D721Med (cell line): ENCODE results near the gene EPHB1.
"Not testable (repeated sequence)": the region's sequence is repeated elsewhere in the genome, so short reads cannot be mapped to it uniquely, and the experiment has no call there.

Experiments
- DNase-seq: peaks from one replicate; pipeline ENCODE4 v3.0.0; 2011; ENCODE audit warnings: low spot score; ENCODE audit not compliant: insufficient read length
- FAIRE-seq: peaks from 2 replicates; lab custom pipeline; 2011; peaks lifted over from hg19 to GRCh38; lab: Jason Lieb, UNC
- TF ChIP-seq, protein P1 (sequence below): IDR thresholded peaks from 2 replicates; pipeline ENCODE4 v1.5.1; 2012; ENCODE audit warnings: mild to moderate bottlenecking, control low read depth; ENCODE audit not compliant: insufficient read depth; ENCODE audit errors: missing control alignments

EPHB1 gene

DNA sequence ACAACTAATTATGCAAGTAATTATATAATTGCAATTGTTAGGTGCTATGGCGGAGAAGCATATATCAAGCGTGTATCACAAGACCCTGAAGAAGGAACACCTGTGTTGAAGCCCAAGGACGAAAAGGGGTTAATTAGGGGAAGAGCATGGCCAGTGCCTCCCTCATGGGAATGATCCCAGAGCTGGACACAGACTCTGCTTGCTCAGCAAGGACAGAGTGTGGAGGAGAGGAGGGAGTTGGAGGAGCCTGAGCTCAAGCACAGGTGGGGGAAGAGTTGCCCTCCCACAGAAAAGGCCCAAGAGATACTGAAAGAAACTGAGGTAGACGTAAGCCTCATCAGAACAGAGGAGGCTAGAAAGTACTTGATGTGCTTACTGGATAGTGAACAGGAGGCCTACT, 423.7 kb downstream of the EPHB1 start:
- no peak for FAIRE-seq
- no peak for DNase-seq
- TF ChIP-seq, protein P1, sequence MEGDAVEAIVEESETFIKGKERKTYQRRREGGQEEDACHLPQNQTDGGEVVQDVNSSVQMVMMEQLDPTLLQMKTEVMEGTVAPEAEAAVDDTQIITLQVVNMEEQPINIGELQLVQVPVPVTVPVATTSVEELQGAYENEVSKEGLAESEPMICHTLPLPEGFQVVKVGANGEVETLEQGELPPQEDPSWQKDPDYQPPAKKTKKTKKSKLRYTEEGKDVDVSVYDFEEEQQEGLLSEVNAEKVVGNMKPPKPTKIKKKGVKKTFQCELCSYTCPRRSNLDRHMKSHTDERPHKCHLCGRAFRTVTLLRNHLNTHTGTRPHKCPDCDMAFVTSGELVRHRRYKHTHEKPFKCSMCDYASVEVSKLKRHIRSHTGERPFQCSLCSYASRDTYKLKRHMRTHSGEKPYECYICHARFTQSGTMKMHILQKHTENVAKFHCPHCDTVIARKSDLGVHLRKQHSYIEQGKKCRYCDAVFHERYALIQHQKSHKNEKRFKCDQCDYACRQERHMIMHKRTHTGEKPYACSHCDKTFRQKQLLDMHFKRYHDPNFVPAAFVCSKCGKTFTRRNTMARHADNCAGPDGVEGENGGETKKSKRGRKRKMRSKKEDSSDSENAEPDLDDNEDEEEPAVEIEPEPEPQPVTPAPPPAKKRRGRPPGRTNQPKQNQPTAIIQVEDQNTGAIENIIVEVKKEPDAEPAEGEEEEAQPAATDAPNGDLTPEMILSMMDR, result no peak

DNA sequence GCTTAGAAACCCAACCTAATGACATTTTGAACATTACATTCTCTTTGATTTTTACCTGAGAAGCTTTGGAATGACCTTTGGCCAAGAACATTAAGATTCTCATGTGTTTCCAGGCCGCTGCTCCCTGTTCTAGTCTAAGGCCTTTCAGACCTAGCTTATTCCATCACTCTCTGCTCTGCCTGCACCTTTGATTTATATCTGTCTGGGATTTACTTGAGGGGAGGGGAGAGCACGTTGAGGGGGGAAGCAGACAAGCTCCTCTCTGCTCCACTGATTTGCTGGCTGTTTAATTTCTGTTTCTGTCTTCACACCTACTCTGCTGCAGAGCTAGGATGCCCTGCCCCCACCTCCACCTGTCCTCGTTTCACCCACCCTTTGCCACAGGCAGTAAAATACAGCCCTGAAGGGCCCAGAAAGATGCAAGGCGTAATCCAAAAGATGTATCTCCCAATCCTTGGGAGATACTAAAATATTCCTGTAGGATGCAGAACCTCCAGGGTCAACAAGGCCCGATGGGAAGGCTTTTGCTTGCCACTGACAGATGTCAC, 429.8 kb downstream of the EPHB1 start:
- TF ChIP-seq, protein P1, result no peak
- FAIRE-seq, result no peak
- no peak for DNase-seq

DNA sequence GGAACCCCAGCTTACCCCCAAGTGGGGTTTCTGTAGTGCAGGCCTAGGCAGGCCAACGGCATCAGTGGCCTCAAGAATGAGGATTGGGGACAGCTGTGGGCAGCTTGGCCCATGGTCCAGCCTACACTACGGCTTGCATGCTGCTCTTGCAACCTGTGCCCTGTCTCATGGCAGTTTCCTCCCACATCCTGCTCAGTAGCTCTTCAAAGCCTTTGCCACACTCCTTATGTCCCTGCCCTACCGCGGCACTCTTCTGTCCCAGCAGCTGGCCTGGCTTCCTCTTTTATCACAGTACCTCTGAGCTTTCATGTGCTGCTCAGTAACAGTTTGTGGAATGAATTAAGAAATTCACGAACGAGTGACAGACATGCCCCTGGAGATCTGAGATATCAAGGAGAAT, 431.0 kb downstream of the EPHB1 start:
- TF ChIP-seq, protein P1, result no peak
- DNase-seq (no peak), FAIRE-seq (no peak)

DNA sequence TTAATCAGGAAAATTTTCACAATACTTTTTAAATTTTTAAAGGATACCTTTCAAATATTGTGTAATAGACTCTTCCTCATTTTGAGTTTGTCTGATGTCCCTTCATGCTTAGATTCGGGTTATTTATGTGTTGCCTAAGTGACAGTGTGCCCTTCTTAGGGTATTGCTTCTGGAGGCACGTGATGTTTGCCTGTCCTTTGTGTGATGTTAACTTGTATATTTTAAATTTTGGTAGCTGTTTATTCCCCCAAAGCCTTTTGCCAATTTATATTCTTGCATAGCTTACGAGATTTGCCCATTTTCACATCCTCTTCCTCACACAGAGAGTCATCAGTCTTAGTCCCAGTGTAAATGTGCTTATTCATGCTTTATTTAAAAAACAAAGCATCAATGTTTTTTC, 433.1 kb downstream of the EPHB1 start:
- DNase-seq, result no peak
- TF ChIP-seq, protein P1, result no peak
- FAIRE-seq, result no peak

DNA sequence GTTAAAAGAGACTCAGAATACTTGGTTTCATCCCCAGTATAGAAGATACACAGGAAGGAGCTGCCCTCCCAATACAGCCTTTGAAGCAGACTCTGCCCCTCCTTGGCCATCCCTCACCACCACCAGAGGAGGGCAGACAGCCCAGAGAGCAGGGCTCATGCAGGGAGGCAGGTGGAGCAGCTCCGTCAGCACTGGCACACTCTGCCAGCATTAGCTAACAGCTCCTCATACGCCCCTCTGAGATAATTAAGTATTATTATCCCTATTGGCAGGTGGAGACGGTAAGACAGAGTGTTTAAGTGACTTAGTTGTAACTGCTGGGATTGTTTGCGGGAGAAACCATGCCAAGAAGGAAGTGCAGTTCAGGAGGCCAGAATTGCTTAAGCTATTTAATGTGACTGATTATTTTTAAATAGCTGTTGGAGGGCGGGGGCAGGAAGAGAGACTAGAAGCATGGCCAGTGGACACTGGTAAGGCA, 434.0 kb downstream of the EPHB1 start:
- no peak for FAIRE-seq
- TF ChIP-seq, protein P1, result peak; percentile 6
- DNase-seq, result no peak

DNA sequence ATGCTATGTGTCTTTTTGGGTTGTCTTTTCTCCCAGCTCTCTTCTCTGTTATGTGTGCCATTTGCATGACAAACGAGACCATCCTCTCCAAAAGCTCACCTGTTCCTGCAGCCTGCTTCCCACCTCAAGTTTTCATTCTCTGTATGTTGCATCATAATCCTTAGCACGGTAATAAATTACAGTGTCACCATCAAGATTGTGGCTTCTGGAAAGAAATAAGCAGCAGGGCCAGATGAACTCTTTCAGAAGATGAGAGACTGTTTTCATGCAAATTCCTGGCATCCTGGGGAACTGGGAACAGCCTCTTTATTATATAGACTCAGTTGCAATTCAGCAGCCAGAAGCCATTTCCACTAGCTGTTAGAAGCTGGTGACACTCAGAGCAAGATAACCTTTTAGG, 436.7 kb downstream of the EPHB1 start:
- TF ChIP-seq, protein P1, result no peak
- FAIRE-seq, result no peak
- DNase-seq, result no peak

DNA sequence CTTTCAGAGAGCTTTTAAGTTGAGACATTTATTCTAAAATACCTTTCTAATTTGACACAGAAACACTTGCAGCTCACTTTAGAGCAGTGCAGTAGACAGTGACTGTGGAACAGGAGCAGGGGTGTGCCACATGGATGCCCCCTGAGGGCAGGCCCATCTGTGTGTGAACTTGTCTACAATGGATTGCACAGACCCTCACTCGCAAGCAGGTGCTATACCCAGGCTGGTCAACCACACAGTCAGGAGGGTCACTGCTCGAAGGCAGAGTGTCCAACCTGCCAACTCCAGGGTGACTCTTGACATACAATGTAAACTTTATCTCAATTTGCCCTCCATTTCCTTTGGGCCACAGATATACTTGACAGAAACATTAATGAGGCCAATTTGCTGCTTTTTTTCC, 437.2 kb downstream of the EPHB1 start:
- FAIRE-seq (no peak), DNase-seq (no peak)
- TF ChIP-seq, protein P1, result no peak

DNA sequence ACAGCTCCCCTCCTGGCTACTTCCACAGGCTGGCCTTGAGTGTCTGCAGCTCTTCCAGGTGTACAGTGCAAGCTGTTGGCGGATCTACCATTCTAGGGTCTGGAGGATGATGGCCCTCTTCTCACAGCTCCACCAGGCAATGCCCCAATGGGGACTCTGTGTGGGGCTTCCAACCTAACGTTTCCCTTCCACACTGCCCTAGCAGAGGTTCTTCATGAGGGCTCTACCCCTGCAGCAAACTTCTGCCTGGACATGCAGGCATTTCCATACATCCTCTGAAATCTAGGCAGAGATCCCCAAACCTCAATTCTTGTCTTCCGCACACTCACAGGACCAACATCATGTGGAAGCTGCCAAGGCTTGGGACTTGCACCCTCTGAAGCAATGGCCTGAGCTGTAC, 438.4 kb downstream of the EPHB1 start:
- not testable (repeated sequence) for FAIRE-seq

More for the DNA sequence above, 438.4 kb downstream of the EPHB1 start:
- DNase-seq, result not testable (repeated sequence)
